Activated naive CD8-positive, alpha-beta T cell treated with anti-CD3 and anti-CD28 coated beads, Interleukin-2, amount 50 U/mL, for 24 hours (primary cell): Measurements from ENCODE around the gene SULT1E1.

ENCODE experiments used
- ATAC-seq: fragments of 150-1000 bp; cut with Tn5 transposase; one replicate; pipeline ENCODE4 v1.10.0; 2021
- DNase-seq: peaks from one replicate; pipeline ENCODE4 v3.0.0; 2021
- H3K27ac Mint-ChIP-seq: one replicate; pipeline ENCODE4 v1.8.0; 2021; ENCODE audit warnings: mild to moderate bottlenecking, mixed read lengths
- H3K27me3 Mint-ChIP-seq: one replicate; pipeline ENCODE4 v1.8.0; 2021; ENCODE audit warnings: mixed read lengths
- H3K36me3 Mint-ChIP-seq: one replicate; pipeline ENCODE4 v1.8.0; 2021; ENCODE audit warnings: low read depth, mixed read lengths
- H3K4me1 Mint-ChIP-seq: one replicate; pipeline ENCODE4 v1.8.0; 2021; ENCODE audit warnings: mixed read lengths
- H3K4me3 Mint-ChIP-seq: one replicate; pipeline ENCODE4 v1.8.0; 2021; ENCODE audit warnings: mild to moderate bottlenecking, moderate library complexity, mixed read lengths
- H3K9me3 Mint-ChIP-seq: one replicate; pipeline ENCODE4 v1.8.0; 2021; ENCODE audit warnings: mixed read lengths

Gene SULT1E1

GRCh38 chr4:69793732-69794131 lies 66.2 kb downstream of the SULT1E1 start:
- DNase-seq (no peak), ATAC-seq (no peak)
- no peak overlapping the region for H3K27ac Mint-ChIP-seq

More at GRCh38 chr4:69793732-69794131, 66.2 kb downstream of the SULT1E1 start:
- Mint-ChIP-seq H3K36me3 (no peaks in the 10 kb centered on the region), H3K27me3 (no peaks in the 10 kb centered on the region), H3K9me3 (peaks cover 4% of the 10 kb centered on the region), H3K4me3 (no peak overlapping the region), H3K4me1 (no peaks in the 10 kb centered on the region)
